ENCODE measurements around the gene KLHDC7B. TPM values are rescaled to one million over a fixed set of nuclear protein-coding genes. Genes with fewer than 3 reads are reported as not detected.
A peak's percentile ranks its signal among the peaks of the same experiment; 100 is the strongest.

Gene KLHDC7B
- total and polyA plus RNA-seq, 12 donors, result 0.06 to 0.69 (median 0.19) TPM; not detected in 2

- DNase-seq, result peak; percentile 48 to 72 (median 67)
- intact Hi-C loops (cut with DNase I), result no loop called here
- Histone ChIP-seq H3K4me3 (peak overlapping the region in 3 of 4 donors; percentile 26 to 83 (median 51)), H3K4me1 (replicated peaks in 1 of 2) (peaks cover 36 to 37% of the 10 kb centered on the region in 2 donors), H3K27me3 (no peaks in the 10 kb centered on the region), H3K27ac (peak overlapping the region in 4 of 5 donors; percentile 85 to 97 (median 90)), H3K36me3 (replicated peaks in 1 of 2) (peaks cover 0 to 20% of the 10 kb centered on the region in 2 donors), H3K9me3 (replicated peaks in 1 of 3) (no peaks in the 10 kb centered on the region)
- WGBS, 4 donors, result 47 to 56% (median 52%) methylated on average over 14 to 29 of the region's 29 CpGs
- TF ChIP-seq CTCF (IDR thresholded peaks at IDR 0.05) (no peak), POLR2A (IDR thresholded peaks at IDR 0.05) (peak in 1 of 2 donors; percentile 6)
These were observed 18.6 kb upstream of the KLHDC7B start for GRCh38 chr22:50526834-50527801.

GRCh38 chr22:50527921-50528681 is 17.6 kb upstream of the KLHDC7B start:
- Histone ChIP-seq H3K27me3 (no peaks in the 10 kb centered on the region), H3K4me1 (replicated peaks in 1 of 2) (peaks cover 37 to 41% of the 10 kb centered on the region in 2 donors), H3K27ac (peak overlapping the region in 2 of 5 donors; percentile 91 to 95), H3K4me3 (peak overlapping the region in 1 of 4 donors; percentile 69), H3K9me3 (replicated peaks in 1 of 3) (no peaks in the 10 kb centered on the region), H3K36me3 (replicated peaks in 1 of 2) (peaks cover 0 to 10% of the 10 kb centered on the region in 2 donors)
- intact Hi-C loops (cut with DNase I), result no loop called here
- WGBS, 4 donors, result 70 to 78% (median 75%) methylated on average over 16 to 18 of the region's 18 CpGs
- TF ChIP-seq CTCF (IDR thresholded peaks at IDR 0.05) (no peak), POLR2A (IDR thresholded peaks at IDR 0.05) (no peak)
- DNase-seq, result peak in 1 of 7 donors; percentile 49

GRCh38 chr22:50528682-50529415 is 16.9 kb upstream of the KLHDC7B start:
- Histone ChIP-seq H3K9me3 (replicated peaks in 1 of 3) (no peaks in the 10 kb centered on the region), H3K27ac (peak overlapping the region in 3 of 5 donors; percentile 77 to 95 (median 91)), H3K36me3 (replicated peaks in 1 of 2) (peaks cover 0 to 2% of the 10 kb centered on the region in 2 donors), H3K27me3 (no peaks in the 10 kb centered on the region), H3K4me3 (peak overlapping the region in 1 of 4 donors; percentile 69), H3K4me1 (replicated peaks in 1 of 2) (peaks cover 37 to 42% of the 10 kb centered on the region in 2 donors)
- intact Hi-C loops (cut with DNase I), result no loop called here
- peak in 1 of 2 donors; percentile 15 for TF ChIP-seq POLR2A (IDR thresholded peaks at IDR 0.05)
- no peak for TF ChIP-seq CTCF (IDR thresholded peaks at IDR 0.05)
- peak in 4 of 7 donors; percentile 29 to 61 (median 52) for DNase-seq
- 47 to 100% (median 55%) methylated on average over 1 to 15 of the region's 15 CpGs for WGBS, 4 donors

Measured in adrenal gland (tissue), 12 donors.